ENCODE measurements around the gene MT1A.

The MT1A gene

GRCh38 chr16:56684926-56685590 is 46.6 kb downstream of the MT1A start:
- no peak overlapping the region for H3K27ac Mint-ChIP-seq
- peaks cover 15% of the 10 kb centered on the region for H3K4me1 Mint-ChIP-seq
- peaks cover 17% of the 10 kb centered on the region for H3K9me3 Mint-ChIP-seq
- TF ChIP-seq CTCF (IDR thresholded peaks at IDR 0.05; ENCODE audit: unreplicated experiment in 3 of 3), result no peak
- peaks cover 49% of the 10 kb centered on the region for H3K27me3 Mint-ChIP-seq (ENCODE audit: low read depth)
- peaks cover 10% of the 10 kb centered on the region for H3K36me3 Mint-ChIP-seq (ENCODE audit: low read depth)
- no peak overlapping the region for H3K4me3 Mint-ChIP-seq

- Mint-ChIP-seq H3K4me1 (peaks cover 12% of the 10 kb centered on the region), H3K27ac (no peak overlapping the region), H3K27me3 (ENCODE audit: low read depth) (peaks cover 42% of the 10 kb centered on the region), H3K4me3 (no peak overlapping the region), H3K36me3 (ENCODE audit: low read depth) (peaks cover 10% of the 10 kb centered on the region), H3K9me3 (peaks cover 23% of the 10 kb centered on the region)
- TF ChIP-seq CTCF (IDR thresholded peaks at IDR 0.05; ENCODE audit: unreplicated experiment in 3 of 3), result no peak
Observed at GRCh38 chr16:56686758-56687157, 48.3 kb downstream of the MT1A start.

GRCh38 chr16:56688762-56689161 is 50.3 kb downstream of the MT1A start:
- Mint-ChIP-seq H3K4me1 (peaks cover 7% of the 10 kb centered on the region), H3K36me3 (ENCODE audit: low read depth) (peaks cover 10% of the 10 kb centered on the region), H3K9me3 (peaks cover 23% of the 10 kb centered on the region), H3K27me3 (ENCODE audit: low read depth) (peaks cover 46% of the 10 kb centered on the region), H3K4me3 (no peak overlapping the region), H3K27ac (no peak overlapping the region)
- TF ChIP-seq CTCF (IDR thresholded peaks at IDR 0.05; ENCODE audit: unreplicated experiment in 3 of 3), result no peak

GRCh38 chr16:56689171-56689570 is 50.7 kb downstream of the MT1A start:
- Mint-ChIP-seq H3K4me3 (no peak overlapping the region), H3K27ac (no peak overlapping the region), H3K27me3 (ENCODE audit: low read depth) (peaks cover 46% of the 10 kb centered on the region), H3K9me3 (peaks cover 23% of the 10 kb centered on the region), H3K4me1 (peaks cover 3% of the 10 kb centered on the region), H3K36me3 (ENCODE audit: low read depth) (peaks cover 10% of the 10 kb centered on the region)
- TF ChIP-seq CTCF (IDR thresholded peaks at IDR 0.05; ENCODE audit: unreplicated experiment in 3 of 3), result no peak

Measured in nephron (organoid).